Measurements from ENCODE around the gene CLEC17A. TPM values are rescaled to one million over a fixed set of nuclear protein-coding genes. Genes with fewer than 3 reads are reported as not detected.
"Not testable (repeated sequence)": the region's sequence is repeated elsewhere in the genome, so short reads cannot be mapped to it uniquely, and the experiment has no call there.

CLEC17A gene
- total RNA-seq, 1 donor from 2014 or later: not detected

GRCh38 chr19:14562660-14563589, 20.0 kb upstream of the CLEC17A start:
- Histone ChIP-seq H3K27me3 (no peaks in the 10 kb centered on the region), H3K9me3 (no peaks in the 10 kb centered on the region), H3K4me1 (peaks cover 9 to 24% of the 10 kb centered on the region in 2 donors), H3K4me3 (peak overlapping the region in 1 of 2 donors; percentile 51), H3K36me3 (peaks cover 17 to 18% of the 10 kb centered on the region in 2 donors), H3K27ac (peak overlapping the region; percentile 85 to 87)
- intact Hi-C loops (cut with DNase I): no loop called here
- no peak for TF ChIP-seq CTCF (IDR thresholded peaks at IDR 0.05)
- DNase-seq (ENCODE audit: low spot score in 2 of 2): no peak

GRCh38 chr19:14563590-14563926, 19.3 kb upstream of the CLEC17A start:
- no peak overlapping the region for H3K27ac ChIP-seq
- peaks cover 17 to 18% of the 10 kb centered on the region in 2 donors for H3K36me3 ChIP-seq
- H3K4me3 ChIP-seq: no peak overlapping the region
- H3K27me3 ChIP-seq: no peaks in the 10 kb centered on the region
- no peak for DNase-seq (ENCODE audit: low spot score in 2 of 2)
- no peaks in the 10 kb centered on the region for H3K9me3 ChIP-seq
- peaks cover 9 to 24% of the 10 kb centered on the region in 2 donors for H3K4me1 ChIP-seq
- intact Hi-C loops (cut with DNase I): no loop called here
- no peak for TF ChIP-seq CTCF (IDR thresholded peaks at IDR 0.05)

- Histone ChIP-seq H3K36me3 (peaks cover 17 to 18% of the 10 kb centered on the region in 2 donors), H3K4me3 (no peak overlapping the region), H3K4me1 (peaks cover 9 to 24% of the 10 kb centered on the region in 2 donors), H3K27me3 (no peaks in the 10 kb centered on the region), H3K27ac (no peak overlapping the region), H3K9me3 (no peaks in the 10 kb centered on the region)
- intact Hi-C loops (cut with DNase I): no loop called here
- TF ChIP-seq CTCF (IDR thresholded peaks at IDR 0.05): no peak
- DNase-seq (ENCODE audit: low spot score in 2 of 2): no peak
Measured at GRCh38 chr19:14563989-14564651, 18.8 kb upstream of the CLEC17A start.

- H3K9me3 ChIP-seq; H3K27me3 ChIP-seq; H3K27ac ChIP-seq; H3K4me3 ChIP-seq; intact Hi-C loops (cut with DNase I); DNase-seq (ENCODE audit: low spot score in 2 of 2): not testable (repeated sequence)
- peaks cover 17 to 18% of the 10 kb centered on the region in 2 donors for H3K36me3 ChIP-seq
- peaks cover 9 to 24% of the 10 kb centered on the region in 2 donors for H3K4me1 ChIP-seq
Measured at GRCh38 chr19:14564652-14565297, 18.1 kb upstream of the CLEC17A start.

- Histone ChIP-seq H3K4me3 (no peak overlapping the region), H3K36me3 (peaks cover 17 to 18% of the 10 kb centered on the region in 2 donors), H3K27ac (no peak overlapping the region), H3K4me1 (peaks cover 9 to 20% of the 10 kb centered on the region in 2 donors), H3K9me3 (no peaks in the 10 kb centered on the region), H3K27me3 (no peaks in the 10 kb centered on the region)
- no peak for DNase-seq (ENCODE audit: low spot score in 2 of 2)
- no peak for TF ChIP-seq CTCF (IDR thresholded peaks at IDR 0.05)
- intact Hi-C loops (cut with DNase I): no loop called here
Measured at GRCh38 chr19:14565298-14565679, 17.6 kb upstream of the CLEC17A start.

Measured in ascending aorta (tissue), 2 donors.